ENCODE measurements around the gene CYP51A1.

GRCh38 chr7:92095380-92095779 is 38.9 kb downstream of the CYP51A1 start:
- TF ChIP-seq, protein P1, sequence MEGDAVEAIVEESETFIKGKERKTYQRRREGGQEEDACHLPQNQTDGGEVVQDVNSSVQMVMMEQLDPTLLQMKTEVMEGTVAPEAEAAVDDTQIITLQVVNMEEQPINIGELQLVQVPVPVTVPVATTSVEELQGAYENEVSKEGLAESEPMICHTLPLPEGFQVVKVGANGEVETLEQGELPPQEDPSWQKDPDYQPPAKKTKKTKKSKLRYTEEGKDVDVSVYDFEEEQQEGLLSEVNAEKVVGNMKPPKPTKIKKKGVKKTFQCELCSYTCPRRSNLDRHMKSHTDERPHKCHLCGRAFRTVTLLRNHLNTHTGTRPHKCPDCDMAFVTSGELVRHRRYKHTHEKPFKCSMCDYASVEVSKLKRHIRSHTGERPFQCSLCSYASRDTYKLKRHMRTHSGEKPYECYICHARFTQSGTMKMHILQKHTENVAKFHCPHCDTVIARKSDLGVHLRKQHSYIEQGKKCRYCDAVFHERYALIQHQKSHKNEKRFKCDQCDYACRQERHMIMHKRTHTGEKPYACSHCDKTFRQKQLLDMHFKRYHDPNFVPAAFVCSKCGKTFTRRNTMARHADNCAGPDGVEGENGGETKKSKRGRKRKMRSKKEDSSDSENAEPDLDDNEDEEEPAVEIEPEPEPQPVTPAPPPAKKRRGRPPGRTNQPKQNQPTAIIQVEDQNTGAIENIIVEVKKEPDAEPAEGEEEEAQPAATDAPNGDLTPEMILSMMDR (IDR thresholded peaks at IDR 0.05; ENCODE audit: borderline replicate concordance, extremely low read depth, low read length, poor library complexity, severe bottlenecking): no peak
- no peak for TF ChIP-seq EZH2 (IDR thresholded peaks at IDR 0.05; ENCODE audit: borderline replicate concordance, low read depth, low read length, severe bottlenecking)
